HG03378 (cell line): Measurements from ENCODE around the gene FJX1.
A peak's percentile ranks its signal among the peaks of the same experiment; 100 is the strongest.

Experiments
- ATAC-seq: cut with Tn5 transposase; IDR thresholded peaks from one replicate; pipeline ENCODE4 v1.9.1; 2021; ENCODE audit warnings: mild to moderate bottlenecking, moderate library complexity; ENCODE audit not compliant: unreplicated experiment

Gene FJX1

GRCh38 chr11:35605706-35606105 lies 12.6 kb upstream of the FJX1 start:
- ATAC-seq = no peak

DNA sequence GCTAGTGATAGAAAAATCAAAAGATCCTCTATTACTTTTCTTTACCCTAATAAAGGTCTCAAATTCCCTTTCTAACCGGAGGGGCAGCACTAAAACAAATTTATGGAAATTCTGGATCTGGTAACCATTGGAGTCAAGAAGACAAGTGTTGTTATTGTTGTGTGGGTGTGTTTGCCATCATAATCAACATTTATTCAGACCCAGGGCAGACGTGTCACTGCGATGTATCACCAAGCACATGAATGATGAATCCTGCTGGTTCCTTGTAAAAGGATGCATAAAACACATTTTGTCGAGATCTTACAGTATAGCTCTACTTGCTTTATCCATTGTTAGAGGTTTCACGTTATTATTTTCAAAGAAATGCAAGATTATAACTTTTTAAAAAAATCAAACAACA lies 12.1 kb upstream of the FJX1 start:
- no peak for ATAC-seq

- ATAC-seq = no peak
Observed at GRCh38 chr11:35608502-35608901, 9.8 kb upstream of the FJX1 start.

DNA sequence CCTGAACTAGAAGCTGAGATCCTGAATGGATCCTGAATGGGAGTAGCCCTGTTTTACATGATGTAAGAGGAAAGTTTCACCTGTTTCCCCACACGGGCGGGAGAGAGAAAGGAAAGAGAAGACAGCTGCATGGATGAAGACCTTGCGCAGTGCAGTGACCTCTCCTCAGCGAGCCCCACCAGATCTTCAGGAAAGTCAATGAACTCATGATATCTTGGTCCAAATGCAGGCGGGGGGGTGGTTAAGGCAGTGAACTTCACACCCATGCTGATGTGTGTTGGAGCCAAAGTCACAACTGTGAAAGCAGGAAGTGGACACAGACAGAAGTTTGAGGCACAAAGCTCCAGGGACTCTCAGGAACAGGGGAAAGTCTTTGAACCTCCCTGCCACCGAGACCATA lies 8.6 kb upstream of the FJX1 start:
- no peak for ATAC-seq

GRCh38 chr11:35610631-35611030 lies 7.6 kb upstream of the FJX1 start:
- no peak for ATAC-seq

DNA sequence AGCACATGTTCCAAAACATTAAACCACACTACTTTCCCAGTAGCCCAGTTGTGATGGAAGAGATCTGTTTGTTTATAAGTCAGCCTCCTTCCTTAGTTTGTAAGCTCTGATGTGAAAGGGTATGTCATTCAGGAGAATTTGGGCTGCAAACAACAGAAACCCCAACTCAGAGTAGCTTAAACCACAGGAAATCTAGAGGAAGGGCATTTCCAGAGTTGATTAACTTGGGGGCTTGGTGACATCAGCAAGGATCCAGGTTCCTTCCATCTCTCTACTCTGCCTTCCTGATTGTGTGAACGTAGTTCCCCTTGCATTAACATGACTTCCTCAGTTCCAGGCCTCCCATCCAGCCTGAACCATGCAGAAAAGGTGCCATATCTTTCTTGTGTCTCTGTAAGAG lies 6.5 kb upstream of the FJX1 start:
- no peak for ATAC-seq

GRCh38 chr11:35614939-35615569 lies 3.2 kb upstream of the FJX1 start:
- no peak for ATAC-seq

- ATAC-seq = peak; percentile 45
Observed at GRCh38 chr11:35615921-35616900, 2.0 kb upstream of the FJX1 start.

DNA sequence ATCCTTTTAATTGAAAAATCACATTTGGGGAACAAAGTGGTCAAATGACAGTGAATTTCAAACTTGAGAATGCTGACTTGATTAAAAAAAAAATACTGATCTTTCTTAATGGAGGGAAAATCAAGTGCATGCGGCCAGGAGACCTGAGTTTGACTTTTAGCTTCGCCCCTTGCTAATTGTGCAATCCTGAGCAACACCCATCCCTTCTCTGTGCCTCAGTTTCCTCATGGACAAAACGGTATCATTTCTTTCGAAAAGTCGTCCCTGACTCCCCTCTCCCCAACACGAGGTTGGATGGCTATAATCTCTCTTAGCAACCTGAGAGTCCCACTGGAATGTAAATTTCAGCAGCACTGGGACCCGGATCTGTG lies 959 bp upstream of the FJX1 start:
- no peak for ATAC-seq

DNA sequence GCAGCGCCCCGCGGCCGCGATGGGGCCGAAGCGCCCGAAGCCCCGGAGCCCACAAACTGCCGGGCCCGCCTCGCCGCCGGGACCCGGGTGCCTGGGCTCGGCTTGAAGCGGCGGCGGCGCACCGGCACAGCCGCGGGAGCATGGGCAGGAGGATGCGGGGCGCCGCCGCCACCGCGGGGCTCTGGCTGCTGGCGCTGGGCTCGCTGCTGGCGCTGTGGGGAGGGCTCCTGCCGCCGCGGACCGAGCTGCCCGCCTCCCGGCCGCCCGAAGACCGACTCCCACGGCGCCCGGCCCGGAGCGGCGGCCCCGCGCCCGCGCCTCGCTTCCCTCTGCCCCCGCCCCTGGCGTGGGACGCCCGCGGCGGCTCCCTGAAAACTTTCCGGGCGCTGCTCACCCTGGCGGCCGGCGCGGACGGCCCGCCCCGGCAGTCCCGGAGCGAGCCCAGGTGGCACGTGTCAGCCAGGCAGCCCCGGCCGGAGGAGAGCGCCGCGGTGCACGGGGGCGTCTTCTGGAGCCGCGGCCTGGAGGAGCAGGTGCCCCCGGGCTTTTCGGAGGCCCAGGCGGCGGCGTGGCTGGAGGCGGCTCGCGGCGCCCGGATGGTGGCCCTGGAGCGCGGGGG lies 346 bp downstream of the FJX1 start:
- no peak for ATAC-seq

GRCh38 chr11:35619116-35619854 lies 1.0 kb downstream of the FJX1 start:
- ATAC-seq = no peak

DNA sequence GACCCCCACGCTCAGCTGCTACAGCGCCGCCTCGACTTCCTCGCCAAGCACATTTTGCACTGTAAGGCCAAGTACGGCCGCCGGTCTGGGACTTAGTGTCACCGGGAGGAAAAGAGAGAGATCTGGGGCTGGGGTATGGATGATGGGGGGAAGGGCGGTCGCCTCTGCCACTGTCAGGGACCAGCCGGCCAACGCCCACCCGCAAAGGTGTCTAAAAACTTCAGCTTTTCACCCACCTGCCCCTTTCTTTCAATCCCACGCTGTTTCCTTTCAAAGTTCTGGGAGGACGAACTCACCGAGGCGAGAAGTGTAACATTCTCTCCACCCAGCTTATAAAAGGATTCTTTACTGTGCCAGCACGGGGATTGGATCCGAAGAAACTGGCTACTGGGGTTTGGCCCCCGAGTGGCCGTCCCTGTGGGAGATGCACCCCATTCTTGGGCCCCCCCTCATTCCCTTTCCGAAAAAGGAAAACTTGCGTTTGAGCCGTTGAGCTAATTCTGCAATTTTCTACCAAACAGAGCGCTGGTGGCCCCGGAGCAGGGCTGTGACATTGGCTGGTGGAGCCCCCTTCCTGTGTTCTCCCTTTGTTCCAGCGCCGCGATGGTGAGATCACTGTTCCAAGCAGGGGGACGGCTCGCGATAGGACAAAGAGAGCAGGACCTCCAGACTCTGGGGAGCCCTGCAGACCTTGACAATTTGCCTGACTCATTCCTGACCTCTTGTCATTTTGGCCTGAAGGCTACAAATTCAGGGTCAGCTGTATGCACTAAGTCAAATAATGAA lies 1.8 kb downstream of the FJX1 start:
- no peak for ATAC-seq

GRCh38 chr11:35620795-35621194 lies 2.5 kb downstream of the FJX1 start:
- ATAC-seq = no peak

DNA sequence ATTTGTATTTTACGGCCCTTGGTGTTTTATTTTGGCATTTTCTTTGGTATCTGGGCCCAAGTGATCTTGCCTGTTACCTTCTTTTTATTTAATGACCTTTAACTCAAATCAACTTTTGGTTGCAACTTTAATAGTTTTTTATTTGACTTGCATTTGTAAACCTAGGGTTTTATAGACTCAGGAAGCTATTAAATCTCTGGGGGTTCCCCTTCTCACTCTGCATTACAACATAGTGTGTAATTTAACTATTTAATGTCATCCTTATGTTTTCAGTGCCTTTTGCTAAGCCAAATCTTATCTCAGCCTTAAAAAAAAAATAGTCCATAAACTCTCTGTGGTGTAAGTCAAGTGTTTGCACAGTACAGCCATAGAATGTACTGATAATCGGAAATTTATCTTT lies 3.4 kb downstream of the FJX1 start:
- no peak for ATAC-seq

GRCh38 chr11:35622070-35622469 lies 3.8 kb downstream of the FJX1 start:
- no peak for ATAC-seq

DNA sequence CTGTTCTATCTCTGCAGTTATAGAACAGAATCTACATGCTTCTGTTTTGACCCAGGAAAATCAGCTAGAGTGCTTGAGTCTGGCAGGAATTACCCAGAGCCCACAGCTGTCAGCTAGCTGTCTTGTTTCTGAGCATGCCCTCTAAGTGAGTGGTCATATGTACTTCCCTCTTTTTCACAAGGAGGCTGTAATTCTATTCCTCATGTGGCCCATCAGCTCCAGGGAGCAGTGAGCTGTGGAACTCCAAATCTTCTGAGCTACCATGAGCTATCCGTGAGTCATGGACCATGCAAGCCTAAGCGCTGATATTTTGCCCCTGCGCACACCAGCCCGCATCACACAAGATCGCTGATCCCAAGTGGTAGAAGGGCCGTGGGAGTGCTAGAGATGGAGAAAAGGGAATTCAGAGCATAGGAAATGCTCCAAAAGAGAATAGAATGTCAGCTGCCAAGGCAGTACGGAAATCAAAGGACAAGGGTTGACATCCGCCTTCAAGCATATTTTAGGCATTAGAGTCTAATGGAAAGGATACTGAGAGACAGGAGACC lies 5.4 kb downstream of the FJX1 start:
- ATAC-seq = no peak

DNA sequence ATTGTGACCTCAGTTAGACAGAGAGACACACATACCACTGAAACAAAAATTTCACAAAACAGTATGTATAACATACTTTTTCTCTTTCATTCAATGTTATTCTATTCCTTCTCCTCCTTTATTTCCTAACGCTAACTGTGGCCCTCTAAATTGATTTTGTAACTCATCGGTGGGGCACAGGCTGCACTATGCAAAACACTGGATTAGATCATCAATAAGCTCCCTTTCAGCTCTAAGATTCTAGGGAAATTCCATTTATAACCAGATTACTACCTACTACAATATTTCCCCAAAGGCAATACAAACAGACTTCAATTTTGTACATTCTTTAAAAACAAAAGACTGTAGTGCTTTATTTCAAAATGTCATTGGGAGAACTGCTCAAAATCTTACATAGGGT lies 6.1 kb downstream of the FJX1 start:
- ATAC-seq = no peak

DNA sequence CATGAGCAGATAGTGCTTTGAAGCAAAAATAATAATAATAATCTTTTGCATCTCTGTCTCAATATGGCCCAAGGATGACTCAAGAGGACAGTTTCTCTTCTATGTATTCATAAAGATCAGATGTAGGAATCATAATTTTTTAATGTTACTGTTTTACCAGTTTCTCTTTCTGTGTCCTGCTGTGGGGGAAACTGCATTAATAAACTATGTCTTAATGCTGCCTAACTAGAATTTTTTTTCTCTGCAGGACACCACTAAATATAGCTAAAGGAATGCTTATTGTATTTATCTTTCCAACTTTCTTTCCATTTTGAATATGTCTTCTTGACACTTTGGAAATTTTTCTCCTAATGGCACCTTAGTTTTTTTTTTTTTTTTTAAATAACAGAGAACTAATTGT lies 6.5 kb downstream of the FJX1 start:
- no peak for ATAC-seq

DNA sequence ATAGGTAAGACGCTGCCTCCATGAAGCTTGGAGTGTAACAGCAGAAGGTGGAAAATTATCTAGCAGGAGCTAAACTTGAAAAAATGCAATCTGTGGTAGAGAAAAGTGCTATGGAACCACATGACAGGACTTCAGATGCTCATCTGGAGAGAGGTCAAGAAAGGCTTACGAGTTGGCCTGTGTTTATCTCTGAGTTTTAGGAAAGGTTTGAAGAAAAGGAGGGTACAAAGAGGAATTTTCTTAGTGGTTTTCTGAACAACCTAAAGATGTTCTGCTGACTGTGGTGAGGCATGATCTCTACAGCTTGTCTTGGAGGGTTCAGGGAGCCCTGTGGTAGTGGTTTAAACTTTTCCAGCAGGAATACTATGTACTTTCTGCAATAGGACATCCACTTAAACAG lies 8.2 kb downstream of the FJX1 start:
- ATAC-seq = no peak

DNA sequence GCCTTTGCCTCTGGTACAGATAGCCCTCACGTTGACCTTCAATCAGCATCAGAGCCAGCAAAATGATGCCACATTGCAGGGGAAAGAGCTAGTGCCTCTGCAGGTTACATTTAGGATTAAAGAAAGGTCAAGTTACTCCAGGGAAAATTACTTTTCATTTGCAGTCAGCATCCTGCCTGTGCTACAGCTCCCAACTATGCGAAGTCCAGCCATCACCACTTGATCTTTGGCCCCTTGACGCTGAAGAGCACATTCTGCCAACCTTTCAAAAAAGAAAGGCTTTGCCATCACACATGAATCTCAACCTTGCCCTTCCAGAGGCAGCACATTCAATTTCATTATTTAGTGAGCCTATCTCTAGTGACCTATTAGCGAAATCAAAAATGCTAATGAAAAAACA lies 11.3 kb downstream of the FJX1 start:
- ATAC-seq = no peak
